Raji (cell line): ENCODE measurements around the gene TAMALIN.

Experiments used
- POLR2A ChIP-seq: IDR thresholded peaks from 2 replicates; pipeline ENCODE4 v1.6.1; 2011; ENCODE audit warnings: low read depth, low read length, control low read depth; ENCODE audit not compliant: insufficient read depth

The TAMALIN gene

DNA sequence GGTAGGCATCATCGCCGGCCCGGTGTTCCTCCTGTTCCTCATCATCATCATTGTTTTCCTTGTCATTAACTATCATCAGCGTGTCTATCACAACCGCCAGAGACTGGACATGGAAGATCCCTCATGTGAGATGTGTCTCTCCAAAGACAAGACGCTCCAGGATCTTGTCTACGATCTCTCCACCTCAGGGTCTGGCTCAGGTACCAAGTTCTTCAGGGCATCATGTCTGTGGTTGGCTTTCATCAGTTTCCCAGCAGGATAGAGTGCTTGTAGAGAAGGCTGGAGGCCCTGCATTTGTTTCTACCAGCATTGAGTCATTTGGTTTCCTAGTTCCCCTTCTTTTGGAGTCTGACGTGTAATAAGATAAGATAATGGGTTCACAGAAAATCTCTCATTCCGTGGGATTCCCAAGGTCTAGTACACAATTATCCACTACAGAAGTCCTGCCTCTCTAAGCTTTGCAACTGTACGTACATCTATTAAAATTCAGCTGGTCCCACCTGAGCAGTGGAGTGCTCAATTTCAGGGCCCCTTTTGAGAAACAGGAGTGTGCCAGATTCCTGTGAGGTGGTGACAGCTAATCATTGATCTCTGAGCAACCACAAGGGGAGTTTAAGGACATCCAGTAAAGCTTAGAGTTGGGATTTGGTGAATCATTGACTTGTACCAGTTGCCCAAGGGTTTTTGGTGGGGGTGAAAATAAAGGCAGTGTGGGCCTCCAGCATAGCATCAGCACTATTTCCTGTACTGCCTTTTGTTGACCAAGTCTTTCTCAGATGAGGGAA is 30.2 kb upstream of the TAMALIN start:
- TF ChIP-seq POLR2A, result no peak

GRCh38 chr12:51977320-51977753 is 29.4 kb upstream of the TAMALIN start:
- no peak for TF ChIP-seq POLR2A

- TF ChIP-seq POLR2A, result no peak
Measured at GRCh38 chr12:51980051-51980808, 26.5 kb upstream of the TAMALIN start.

GRCh38 chr12:51980809-51981127 is 26.0 kb upstream of the TAMALIN start:
- no peak for TF ChIP-seq POLR2A

DNA sequence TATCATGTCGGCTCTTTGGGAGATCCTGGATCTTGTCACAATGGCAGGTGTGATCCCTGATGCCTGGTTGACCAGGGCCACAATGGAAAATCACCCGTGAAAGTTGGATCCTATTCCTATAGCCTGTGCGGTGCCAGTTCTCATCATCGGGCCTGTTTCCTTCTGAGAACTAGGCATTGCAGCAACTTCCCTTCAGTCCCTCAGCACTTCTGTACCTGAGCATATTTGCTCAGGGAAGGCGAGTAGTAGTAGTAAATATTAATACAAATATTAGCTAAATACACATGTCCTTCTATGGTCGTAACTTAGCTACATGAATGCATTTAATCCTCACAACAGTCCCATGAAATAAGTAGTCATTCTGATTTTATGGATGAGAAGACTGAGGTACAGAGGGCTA is 22.1 kb upstream of the TAMALIN start:
- no peak for TF ChIP-seq POLR2A

GRCh38 chr12:51985154-51985835 is 21.5 kb upstream of the TAMALIN start:
- no peak for TF ChIP-seq POLR2A

GRCh38 chr12:51986834-51987233 is 19.9 kb upstream of the TAMALIN start:
- no peak for TF ChIP-seq POLR2A

- TF ChIP-seq POLR2A, result no peak
Measured at GRCh38 chr12:51992246-51992645, 14.5 kb upstream of the TAMALIN start.

GRCh38 chr12:51994539-51994820 is 12.3 kb upstream of the TAMALIN start:
- TF ChIP-seq POLR2A, result no peak

GRCh38 chr12:51994959-51995358 is 11.8 kb upstream of the TAMALIN start:
- TF ChIP-seq POLR2A, result no peak

DNA sequence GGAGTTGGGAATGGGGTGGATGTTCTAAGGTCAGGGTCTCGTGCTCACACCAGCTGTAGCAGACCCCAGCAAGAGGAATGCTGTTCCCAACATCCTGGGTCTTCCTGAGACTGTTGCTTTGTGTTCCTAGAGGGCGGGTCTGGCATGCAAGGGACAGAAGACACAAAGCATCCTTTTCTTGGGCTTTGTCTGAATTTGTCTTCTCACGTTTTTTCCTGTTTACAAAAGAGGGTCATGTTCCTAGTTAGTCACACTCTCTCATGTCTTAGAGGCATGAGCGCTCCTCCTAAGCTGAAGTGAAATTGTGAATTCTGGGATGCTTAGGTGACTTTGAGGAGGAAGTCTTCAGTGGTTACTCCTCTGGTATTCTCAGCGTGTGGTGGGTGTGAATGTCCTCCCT is 9.6 kb upstream of the TAMALIN start:
- TF ChIP-seq POLR2A, result no peak

DNA sequence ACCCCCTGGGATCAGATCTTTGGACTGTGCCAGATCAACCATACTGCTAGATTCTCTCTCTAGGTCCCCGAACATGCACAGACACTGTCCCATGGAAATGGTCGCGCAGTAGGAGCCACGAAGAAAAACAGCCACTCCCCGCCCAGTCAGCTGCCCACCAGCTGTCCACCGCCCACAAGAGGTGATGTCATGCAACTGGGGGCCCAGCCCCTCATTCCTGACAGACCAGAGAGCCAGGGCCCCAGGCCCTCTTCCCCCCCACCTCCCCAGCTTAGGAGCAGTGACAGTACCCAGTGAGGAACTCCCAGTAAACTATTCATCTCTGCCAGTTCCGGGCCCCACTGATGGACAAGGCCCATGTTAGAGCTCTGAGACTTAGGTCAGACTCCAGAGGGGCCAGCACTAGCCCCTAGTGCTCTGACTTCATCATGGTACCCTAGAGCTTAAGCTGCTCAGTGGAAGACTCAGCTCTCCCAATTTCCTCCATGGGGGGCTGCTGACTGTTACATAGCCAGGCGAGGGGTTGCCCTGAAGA is 3.7 kb upstream of the TAMALIN start:
- no peak for TF ChIP-seq POLR2A

GRCh38 chr12:52003591-52003990 is 3.2 kb upstream of the TAMALIN start:
- no peak for TF ChIP-seq POLR2A

DNA sequence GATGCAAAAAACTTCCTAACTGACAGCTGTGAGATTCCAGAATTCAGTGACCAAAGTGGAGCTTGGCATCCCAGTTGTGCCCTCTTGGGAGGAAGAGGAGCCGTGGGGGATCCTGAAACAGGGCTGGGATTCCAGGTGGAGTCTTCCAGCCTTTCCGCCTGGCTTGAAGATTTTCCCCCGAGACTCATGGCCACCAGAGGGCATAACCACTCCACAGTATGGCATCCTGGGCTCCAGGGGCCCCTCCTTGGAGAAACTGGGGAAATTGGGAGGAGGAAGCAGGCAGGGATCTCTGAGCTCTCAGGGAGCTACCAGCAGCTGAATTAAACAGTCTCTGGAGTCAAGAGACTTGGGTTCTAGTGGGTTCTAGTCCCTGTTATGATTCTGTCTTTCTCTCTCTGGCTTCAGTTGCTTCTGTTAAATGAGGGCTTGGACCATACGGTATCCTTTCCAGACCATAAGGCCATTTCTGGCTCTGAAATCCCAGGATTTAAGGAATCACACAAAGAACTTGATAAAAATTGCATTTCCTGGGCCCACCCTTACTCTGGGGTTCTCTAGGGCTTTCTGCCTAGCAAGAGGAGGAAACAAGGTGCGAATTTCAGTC is 2.6 kb upstream of the TAMALIN start:
- no peak for TF ChIP-seq POLR2A

DNA sequence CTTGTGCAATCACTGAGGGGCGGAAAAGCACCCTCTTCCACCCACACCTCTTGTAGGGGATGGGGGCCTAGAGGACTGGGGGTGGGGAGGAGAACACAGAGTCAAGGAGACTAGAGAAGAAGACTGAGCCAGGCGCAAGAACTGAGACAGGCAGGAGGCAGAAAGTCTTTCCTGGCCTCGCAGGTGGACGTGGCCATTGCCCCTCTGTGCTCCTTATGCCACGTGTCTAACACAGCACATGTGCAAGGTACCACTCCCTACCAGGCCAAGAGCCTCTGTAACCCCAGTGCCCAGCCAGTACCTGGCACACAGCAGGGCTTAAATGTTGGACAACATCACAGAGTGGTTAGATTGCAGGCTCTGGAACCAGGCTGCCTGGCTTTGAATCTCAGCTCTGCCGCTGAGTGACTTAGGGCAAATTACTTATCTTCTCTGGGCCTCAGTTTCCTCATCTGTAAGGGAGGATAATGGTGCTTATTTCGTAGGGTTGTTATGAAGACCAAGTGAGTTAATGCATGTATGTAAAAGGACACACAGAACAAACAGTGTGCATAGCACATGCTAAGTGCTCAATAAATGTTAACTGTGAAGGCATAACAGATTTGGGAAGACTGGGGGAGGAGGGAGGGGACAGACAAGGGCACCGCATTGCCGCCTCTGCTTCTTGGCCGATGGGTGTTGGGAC is 1.4 kb upstream of the TAMALIN start:
- TF ChIP-seq POLR2A, result no peak

- TF ChIP-seq POLR2A, result no peak
Measured at GRCh38 chr12:52005903-52006703, 643 bp upstream of the TAMALIN start.
